Measurements from ENCODE around the gene NOX3. TPM values are rescaled to one million over a fixed set of nuclear protein-coding genes. Genes with fewer than 3 reads are reported as not detected.

NOX3 gene, protein sequence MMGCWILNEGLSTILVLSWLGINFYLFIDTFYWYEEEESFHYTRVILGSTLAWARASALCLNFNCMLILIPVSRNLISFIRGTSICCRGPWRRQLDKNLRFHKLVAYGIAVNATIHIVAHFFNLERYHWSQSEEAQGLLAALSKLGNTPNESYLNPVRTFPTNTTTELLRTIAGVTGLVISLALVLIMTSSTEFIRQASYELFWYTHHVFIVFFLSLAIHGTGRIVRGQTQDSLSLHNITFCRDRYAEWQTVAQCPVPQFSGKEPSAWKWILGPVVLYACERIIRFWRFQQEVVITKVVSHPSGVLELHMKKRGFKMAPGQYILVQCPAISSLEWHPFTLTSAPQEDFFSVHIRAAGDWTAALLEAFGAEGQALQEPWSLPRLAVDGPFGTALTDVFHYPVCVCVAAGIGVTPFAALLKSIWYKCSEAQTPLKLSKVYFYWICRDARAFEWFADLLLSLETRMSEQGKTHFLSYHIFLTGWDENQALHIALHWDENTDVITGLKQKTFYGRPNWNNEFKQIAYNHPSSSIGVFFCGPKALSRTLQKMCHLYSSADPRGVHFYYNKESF
- not detected for total RNA-seq
- not detected for polyA plus RNA-seq

DNA sequence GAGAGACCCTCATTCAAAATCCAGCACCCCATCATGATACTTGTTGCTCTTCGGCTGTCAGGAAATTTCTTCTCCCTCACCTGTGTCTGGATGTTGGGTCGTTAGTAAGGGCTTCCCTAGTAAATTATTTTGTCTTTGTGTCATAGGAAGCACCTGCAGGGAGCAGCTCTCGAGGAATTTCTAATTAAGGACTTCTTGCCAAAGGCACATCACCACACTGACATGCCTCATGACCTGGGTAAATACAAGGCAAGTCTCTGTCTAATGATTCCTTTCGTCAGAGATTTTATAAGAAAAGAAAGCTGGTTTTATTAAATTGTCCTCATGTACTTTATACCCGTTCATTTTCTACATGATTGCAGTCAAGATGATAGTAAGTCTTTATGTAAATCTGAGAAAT lies at the start of gene NOX3:
NOX3 (minus strand) TSS at position 74 of the 400 bp plus-strand sequence; CDS start at position 35, 39 bp downstream.
- H3K4me3 Mint-ChIP-seq: no peak within 1 kb of the TSS
- Histone ChIP-seq H3K4me1 (ENCODE audit: insufficient read depth, low read length) (no peaks in the 10 kb centered on the region), H3K27ac (ENCODE audit: low read depth, low read length) (no peak within 1 kb of the TSS), H3K27me3 (ENCODE audit: insufficient read depth, low read length, poor library complexity, severe bottlenecking) (no peaks in the 10 kb centered on the region), H3K36me3 (ENCODE audit: insufficient read depth, low read length) (no peaks in the 10 kb centered on the region), H3K9me3 (ENCODE audit: low read length) (no peaks in the 10 kb centered on the region), H3K4me3 (ENCODE audit: low read length) (no peak within 1 kb of the TSS)
- CTCF ChIA-PET: no interaction called here
- H3K36me3 Mint-ChIP-seq: no peaks in the 10 kb centered on the region
- H3K27ac Mint-ChIP-seq: no peak within 1 kb of the TSS
- H3K27me3 Mint-ChIP-seq: peaks cover 0 to 17% of the 10 kb centered on the region in 2 donors
- no peaks in the 10 kb centered on the region for H3K4me1 Mint-ChIP-seq
- POLR2A ChIA-PET: no interaction called here
- no peaks in the 10 kb centered on the region for H3K9me3 Mint-ChIP-seq
- DNase-seq: no peak

DNA sequence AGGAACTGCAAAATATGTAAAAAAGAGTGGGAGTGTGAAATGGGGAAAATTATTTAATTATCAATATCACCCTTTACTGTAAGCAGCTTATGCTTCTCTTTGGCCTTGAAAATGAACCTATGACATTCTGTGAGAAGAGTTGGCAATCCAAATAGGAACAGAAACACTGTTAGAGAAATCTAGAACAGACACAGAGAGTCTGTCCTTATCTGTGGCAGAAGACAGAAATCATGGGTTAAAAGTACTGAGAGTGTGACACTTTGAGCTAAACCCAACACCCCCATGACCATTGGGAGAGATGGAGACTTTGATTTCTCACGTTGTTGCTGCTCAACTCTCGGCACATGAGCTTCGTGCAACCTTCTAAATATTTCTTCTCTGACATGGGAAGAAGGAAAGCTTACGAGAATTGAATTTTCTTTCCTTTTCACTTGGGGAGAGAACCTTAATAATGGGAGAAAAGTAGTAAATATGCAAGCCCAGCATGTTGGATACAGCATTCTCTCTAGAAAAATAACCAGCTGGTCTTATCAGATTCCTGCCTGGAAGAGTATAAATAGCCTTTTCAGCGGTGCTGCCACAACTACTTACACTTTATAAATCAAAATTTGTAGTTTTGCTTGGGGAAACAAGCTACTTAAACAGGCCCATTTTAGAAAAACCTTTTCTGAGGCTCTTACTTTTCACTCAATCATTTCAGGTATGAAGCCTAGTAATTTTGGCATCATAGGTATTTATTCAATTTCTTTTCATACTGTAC lies 49.4 kb upstream of the NOX3 start:
- Histone ChIP-seq H3K4me1 (ENCODE audit: insufficient read depth, low read length) (no peaks in the 10 kb centered on the region), H3K27ac (ENCODE audit: low read depth, low read length) (no peak overlapping the region), H3K4me3 (ENCODE audit: low read length) (no peak overlapping the region), H3K27me3 (ENCODE audit: insufficient read depth, low read length, poor library complexity, severe bottlenecking) (no peaks in the 10 kb centered on the region), H3K36me3 (ENCODE audit: insufficient read depth, low read length) (no peaks in the 10 kb centered on the region), H3K9me3 (ENCODE audit: low read length) (no peaks in the 10 kb centered on the region)
- H3K4me3 Mint-ChIP-seq: no peak overlapping the region
- H3K9me3 Mint-ChIP-seq: peaks cover 3 to 12% (median 6%) of the 10 kb centered on the region in 5 donors
- POLR2A ChIA-PET: no interaction called here
- H3K27me3 Mint-ChIP-seq: peaks cover 6% of the 10 kb centered on the region in 2 donors
- H3K4me1 Mint-ChIP-seq: no peaks in the 10 kb centered on the region
- peaks cover 0 to 2% (median 0%) of the 10 kb centered on the region in 3 donors for H3K36me3 Mint-ChIP-seq
- DNase-seq: no peak
- CTCF ChIA-PET: no interaction called here
- H3K27ac Mint-ChIP-seq: no peak overlapping the region

DNA sequence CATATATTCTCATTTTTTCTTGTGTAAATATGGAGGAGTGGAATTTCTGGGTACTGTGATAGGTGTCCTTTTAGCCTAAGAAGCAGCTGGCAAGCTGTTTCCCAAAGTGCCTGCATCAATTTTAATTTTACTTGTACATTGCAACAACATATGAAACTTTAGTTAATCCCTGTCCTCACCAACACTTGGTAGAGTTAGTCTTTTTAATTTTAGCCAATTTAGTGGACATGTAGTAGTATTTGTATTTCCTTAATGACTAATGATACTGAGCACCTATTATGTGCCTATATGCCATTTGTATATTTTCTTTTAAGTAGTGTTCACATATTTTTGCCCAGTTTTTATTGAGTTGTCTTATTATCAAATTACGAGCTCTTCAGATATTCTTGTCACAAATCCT lies 46.8 kb upstream of the NOX3 start:
- Mint-ChIP-seq H3K4me3 (no peak overlapping the region), H3K27me3 (peaks cover 6 to 11% of the 10 kb centered on the region in 2 donors), H3K27ac (no peak overlapping the region), H3K36me3 (no peaks in the 10 kb centered on the region), H3K4me1 (no peaks in the 10 kb centered on the region), H3K9me3 (peaks cover 3 to 12% (median 6%) of the 10 kb centered on the region in 5 donors)
- Histone ChIP-seq H3K4me3 (ENCODE audit: low read length) (no peak overlapping the region), H3K4me1 (ENCODE audit: insufficient read depth, low read length) (no peaks in the 10 kb centered on the region), H3K27ac (ENCODE audit: low read depth, low read length) (no peak overlapping the region), H3K36me3 (ENCODE audit: insufficient read depth, low read length) (no peaks in the 10 kb centered on the region), H3K9me3 (ENCODE audit: low read length) (no peaks in the 10 kb centered on the region), H3K27me3 (ENCODE audit: insufficient read depth, low read length, poor library complexity, severe bottlenecking) (no peaks in the 10 kb centered on the region)
- POLR2A ChIA-PET: no interaction called here
- DNase-seq: no peak
- CTCF ChIA-PET: no interaction called here

DNA sequence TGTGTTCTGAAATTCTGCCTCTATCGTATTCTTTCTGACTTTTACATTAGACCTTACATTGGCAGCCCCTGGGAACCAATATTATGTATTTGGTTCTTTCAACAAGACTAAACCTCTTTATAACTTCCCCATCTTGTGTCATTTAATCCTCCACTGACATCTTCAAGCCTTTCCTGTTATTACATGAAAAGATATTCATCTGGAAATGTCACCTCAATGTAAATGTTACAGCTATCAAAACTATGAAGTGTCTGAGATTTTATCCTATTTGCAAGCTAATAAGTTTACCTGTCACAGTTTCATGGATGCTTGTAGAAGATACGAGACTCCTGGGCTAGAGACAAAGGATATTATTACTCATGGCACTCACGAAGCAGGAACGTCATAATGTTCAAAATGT lies 43.9 kb upstream of the NOX3 start:
- H3K27me3 Mint-ChIP-seq: peaks cover 4 to 5% of the 10 kb centered on the region in 2 donors
- Histone ChIP-seq H3K27ac (ENCODE audit: low read depth, low read length) (no peak overlapping the region), H3K36me3 (ENCODE audit: insufficient read depth, low read length) (no peaks in the 10 kb centered on the region), H3K9me3 (ENCODE audit: low read length) (no peaks in the 10 kb centered on the region), H3K27me3 (ENCODE audit: insufficient read depth, low read length, poor library complexity, severe bottlenecking) (no peaks in the 10 kb centered on the region), H3K4me1 (ENCODE audit: insufficient read depth, low read length) (no peaks in the 10 kb centered on the region), H3K4me3 (ENCODE audit: low read length) (no peak overlapping the region)
- H3K27ac Mint-ChIP-seq: no peak overlapping the region
- ChIA-PET POLR2A (no interaction called here), CTCF (no interaction called here)
- no peak overlapping the region for H3K4me3 Mint-ChIP-seq
- H3K9me3 Mint-ChIP-seq: peaks cover 3 to 12% (median 6%) of the 10 kb centered on the region in 5 donors
- no peak for DNase-seq
- H3K4me1 Mint-ChIP-seq: no peaks in the 10 kb centered on the region
- no peaks in the 10 kb centered on the region for H3K36me3 Mint-ChIP-seq

DNA sequence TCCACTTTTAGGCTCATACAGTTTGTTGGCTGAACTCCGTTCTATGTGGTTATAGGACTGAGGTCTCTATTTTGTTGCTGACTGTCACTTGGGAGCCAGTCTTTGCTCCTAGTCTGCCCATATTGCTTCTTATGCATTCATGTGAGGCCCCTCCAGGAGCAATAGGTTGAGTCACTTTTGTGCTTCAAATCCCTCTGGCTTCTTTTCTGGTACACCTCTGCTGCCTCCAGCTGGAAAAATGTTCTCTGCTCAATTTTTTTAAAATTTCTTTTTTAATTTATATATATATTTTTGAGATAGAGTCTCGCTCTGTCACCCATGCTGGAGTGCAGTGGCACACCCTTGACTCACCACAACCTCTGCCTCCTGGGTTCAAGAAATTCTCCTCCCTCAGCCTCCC lies 42.7 kb upstream of the NOX3 start:
- H3K27me3 Mint-ChIP-seq: peaks cover 4 to 5% of the 10 kb centered on the region in 2 donors
- DNase-seq: no peak
- Histone ChIP-seq H3K4me1 (ENCODE audit: insufficient read depth, low read length) (no peaks in the 10 kb centered on the region), H3K4me3 (ENCODE audit: low read length) (no peak overlapping the region), H3K9me3 (ENCODE audit: low read length) (no peaks in the 10 kb centered on the region), H3K36me3 (ENCODE audit: insufficient read depth, low read length) (no peaks in the 10 kb centered on the region), H3K27ac (ENCODE audit: low read depth, low read length) (no peak overlapping the region), H3K27me3 (ENCODE audit: insufficient read depth, low read length, poor library complexity, severe bottlenecking) (no peaks in the 10 kb centered on the region)
- H3K36me3 Mint-ChIP-seq: no peaks in the 10 kb centered on the region
- ChIA-PET POLR2A (no interaction called here), CTCF (no interaction called here)
- no peak overlapping the region for H3K4me3 Mint-ChIP-seq
- peaks cover 0 to 9% (median 6%) of the 10 kb centered on the region in 5 donors for H3K9me3 Mint-ChIP-seq
- H3K27ac Mint-ChIP-seq: no peak overlapping the region
- H3K4me1 Mint-ChIP-seq: no peaks in the 10 kb centered on the region

DNA sequence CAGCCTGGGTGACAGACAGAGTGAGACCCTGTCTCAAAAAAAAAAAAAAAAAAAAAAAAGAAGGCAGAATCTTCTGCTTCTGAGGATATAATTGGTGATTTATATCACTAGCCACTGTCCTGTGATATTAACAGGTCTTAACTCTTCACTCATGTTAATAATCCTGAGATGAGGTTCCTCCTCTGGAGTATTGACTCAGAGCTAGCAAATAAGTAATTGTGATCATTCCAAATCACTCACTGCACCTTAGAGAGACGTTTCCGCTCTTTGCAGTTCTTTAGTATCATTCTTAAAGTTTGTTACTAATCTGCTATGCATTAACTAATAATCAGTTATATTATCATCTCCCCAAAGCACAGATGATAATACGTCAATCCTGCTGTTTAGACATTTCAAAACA lies 41.6 kb upstream of the NOX3 start:
- ChIA-PET CTCF (interaction anchor here (0.9 kb wide), 1 partner anchor 26 kb away, joined by 3 read pairs; no protein-coding TSS in a partner anchor), POLR2A (no interaction called here)
- H3K36me3 ChIP-seq (ENCODE audit: insufficient read depth, low read length): no peaks in the 10 kb centered on the region
- H3K4me3 Mint-ChIP-seq: no peak overlapping the region
- H3K27me3 ChIP-seq (ENCODE audit: insufficient read depth, low read length, poor library complexity, severe bottlenecking): no peaks in the 10 kb centered on the region
- DNase-seq: no peak
- H3K9me3 ChIP-seq (ENCODE audit: low read length): no peaks in the 10 kb centered on the region
- H3K9me3 Mint-ChIP-seq: peaks cover 0 to 4% (median 0%) of the 10 kb centered on the region in 5 donors
- no peak overlapping the region for H3K27ac ChIP-seq (ENCODE audit: low read depth, low read length)
- no peak overlapping the region for H3K4me3 ChIP-seq (ENCODE audit: low read length)
- no peaks in the 10 kb centered on the region for H3K4me1 Mint-ChIP-seq
- H3K4me1 ChIP-seq (ENCODE audit: insufficient read depth, low read length): no peaks in the 10 kb centered on the region
- no peak overlapping the region for H3K27ac Mint-ChIP-seq
- H3K27me3 Mint-ChIP-seq: peaks cover 2 to 5% of the 10 kb centered on the region in 2 donors
- H3K36me3 Mint-ChIP-seq: no peaks in the 10 kb centered on the region

DNA sequence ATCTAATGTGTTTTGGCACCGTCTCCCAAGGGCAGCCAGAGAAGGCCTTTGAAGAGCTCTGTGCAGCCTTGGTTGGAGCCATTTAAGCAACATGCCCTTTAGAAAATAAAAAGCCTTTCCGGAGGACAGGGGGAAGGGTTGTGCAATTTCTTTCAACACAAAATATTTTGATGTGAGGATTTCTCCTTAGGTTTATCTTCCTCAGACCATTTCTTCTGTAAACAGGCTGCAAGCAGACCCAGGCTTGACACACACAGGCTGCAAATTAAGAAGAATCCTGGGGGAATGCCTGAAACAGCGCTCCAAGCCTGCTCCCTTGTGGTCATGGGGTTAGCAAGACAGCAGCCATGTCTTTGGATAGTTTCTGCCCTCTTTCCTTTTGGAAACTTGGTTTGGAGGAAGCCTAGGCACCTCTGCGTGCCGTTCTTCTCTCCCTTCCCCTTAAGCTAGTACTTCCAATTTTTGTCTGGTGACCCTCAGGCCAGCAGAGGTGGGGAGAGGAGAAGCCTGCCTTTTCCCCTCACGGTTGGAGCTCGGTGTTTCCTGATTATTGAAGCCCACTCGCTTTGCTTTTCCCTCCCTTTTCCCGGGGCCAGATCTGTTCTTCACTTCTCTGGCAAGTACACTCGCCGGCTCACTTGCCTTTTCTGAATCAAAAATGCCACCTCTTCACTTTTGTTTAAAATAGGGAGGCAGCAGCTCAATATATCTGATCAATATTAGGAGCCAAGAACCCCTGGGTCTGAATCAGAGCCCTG lies 39.6 kb upstream of the NOX3 start:
- Histone ChIP-seq H3K9me3 (ENCODE audit: low read length) (no peaks in the 10 kb centered on the region), H3K36me3 (ENCODE audit: insufficient read depth, low read length) (no peaks in the 10 kb centered on the region), H3K4me1 (ENCODE audit: insufficient read depth, low read length) (no peaks in the 10 kb centered on the region), H3K27me3 (ENCODE audit: insufficient read depth, low read length, poor library complexity, severe bottlenecking) (no peaks in the 10 kb centered on the region), H3K4me3 (ENCODE audit: low read length) (no peak overlapping the region), H3K27ac (ENCODE audit: low read depth, low read length) (no peak overlapping the region)
- Mint-ChIP-seq H3K27me3 (peaks cover 2 to 5% of the 10 kb centered on the region in 2 donors), H3K36me3 (no peaks in the 10 kb centered on the region), H3K27ac (no peak overlapping the region), H3K4me3 (no peak overlapping the region), H3K9me3 (peaks cover 0 to 2% (median 0%) of the 10 kb centered on the region in 5 donors), H3K4me1 (no peaks in the 10 kb centered on the region)
- ChIA-PET CTCF (no interaction called here), POLR2A (no interaction called here)
- DNase-seq: no peak
